ENCODE data around the gene DRAM1. TPM values are rescaled to one million over a fixed set of nuclear protein-coding genes. Genes with fewer than 3 reads are reported as not detected.
A peak's percentile ranks its signal among the peaks of the same experiment; 100 is the strongest.

Gene DRAM1
- total RNA-seq = 1 to 10 TPM; 1.4 to 2.5 TPM

- Mint-ChIP-seq H3K27ac (peak within 1 kb of the TSS; percentile 83), H3K4me3 (peak within 1 kb of the TSS; percentile 75), H3K36me3 (ENCODE audit: low read depth) (peaks cover 5% of the 10 kb centered on the region), H3K27me3 (peaks cover 7% of the 10 kb centered on the region), H3K4me1 (peaks cover 14% of the 10 kb centered on the region), H3K9me3 (no peaks in the 10 kb centered on the region)
- ChIA-PET POLR2A (no interaction called here), CTCF (no interaction called here)
- peak; percentile 74 for DNase-seq
Observed at GRCh38 chr12:101876861-101877805, at the start of gene DRAM1. Gene DRAM1 (plus strand): TSS chr12:101877580. CDS start chr12:101877790, 210 bp downstream.

GRCh38 chr12:101828463-101829196 lies 48.8 kb upstream of the DRAM1 start:
- no peak for DNase-seq
- no peaks in the 10 kb centered on the region for H3K9me3 Mint-ChIP-seq
- ChIA-PET POLR2A (no interaction called here), CTCF (interaction anchor here (0.9 to 5.7 kb wide), 9 partner anchors 9 to 85 kb away, joined by 3 to 61 read pairs (median 18); no protein-coding TSS in a partner anchor)
- peak overlapping the region; percentile 97 for H3K27ac Mint-ChIP-seq
- no peaks in the 10 kb centered on the region for H3K27me3 Mint-ChIP-seq
- peaks cover 4% of the 10 kb centered on the region for H3K36me3 Mint-ChIP-seq (ENCODE audit: low read depth)
- H3K4me1 Mint-ChIP-seq = peaks cover 64% of the 10 kb centered on the region
- H3K4me3 Mint-ChIP-seq = peak overlapping the region; percentile 99

- H3K27ac Mint-ChIP-seq = peak overlapping the region; percentile 97
- H3K9me3 Mint-ChIP-seq = no peaks in the 10 kb centered on the region
- H3K4me3 Mint-ChIP-seq = peak overlapping the region; percentile 99
- ChIA-PET POLR2A (interaction anchor here (1.2 to 1.6 kb wide), 2 partner anchors 50 to 56 kb away, joined by 3 to 5 read pairs; no protein-coding TSS in a partner anchor), CTCF (interaction anchor here (0.6 to 5.7 kb wide), 25 partner anchors 10 to 435 kb away, joined by 3 to 61 read pairs (median 4); no protein-coding TSS in a partner anchor)
- peak; percentile 19 for DNase-seq
- H3K27me3 Mint-ChIP-seq = no peaks in the 10 kb centered on the region
- H3K36me3 Mint-ChIP-seq (ENCODE audit: low read depth) = peaks cover 4% of the 10 kb centered on the region
- H3K4me1 Mint-ChIP-seq = peaks cover 55% of the 10 kb centered on the region
Observed at GRCh38 chr12:101829639-101830366, 47.6 kb upstream of the DRAM1 start.

- ChIA-PET POLR2A (interaction anchor here (1.2 to 1.6 kb wide), 2 partner anchors 51 to 57 kb away, joined by 3 to 5 read pairs; no protein-coding TSS in a partner anchor), CTCF (interaction anchor here (0.6 to 5.7 kb wide), 31 partner anchors 9 to 1598 kb away, joined by 3 to 61 read pairs (median 4); no protein-coding TSS in a partner anchor)
- Mint-ChIP-seq H3K9me3 (no peaks in the 10 kb centered on the region), H3K27me3 (no peaks in the 10 kb centered on the region), H3K4me1 (peaks cover 46% of the 10 kb centered on the region), H3K27ac (peak within 1 kb of the TSS; percentile 97), H3K36me3 (ENCODE audit: low read depth) (peaks cover 4% of the 10 kb centered on the region), H3K4me3 (peak within 1 kb of the TSS; percentile 99)
- peak; percentile 95 for DNase-seq
Observed at GRCh38 chr12:101830367-101831325, 46.7 kb upstream of the DRAM1 start, which contains the start of gene GNPTAB. Gene GNPTAB (minus strand): TSS chr12:101830959. CDS start chr12:101830675, 284 bp downstream.

- ChIA-PET CTCF (interaction anchor here (1.4 to 5.4 kb wide), 5 partner anchors 12 to 77 kb away, joined by 6 to 61 read pairs (median 43); no protein-coding TSS in a partner anchor), POLR2A (no interaction called here)
- Mint-ChIP-seq H3K36me3 (ENCODE audit: low read depth) (peaks cover 4% of the 10 kb centered on the region), H3K9me3 (no peaks in the 10 kb centered on the region), H3K27me3 (no peaks in the 10 kb centered on the region), H3K27ac (no peak overlapping the region), H3K4me3 (no peak overlapping the region), H3K4me1 (peaks cover 36% of the 10 kb centered on the region)
- no peak for DNase-seq
Observed at GRCh38 chr12:101832030-101832429, 45.4 kb upstream of the DRAM1 start.

- peak overlapping the region; percentile 51 for H3K27ac Mint-ChIP-seq
- H3K9me3 Mint-ChIP-seq = no peaks in the 10 kb centered on the region
- POLR2A ChIA-PET = no interaction called here
- H3K4me3 Mint-ChIP-seq = peak overlapping the region; percentile 20
- H3K27me3 Mint-ChIP-seq = peaks cover 4% of the 10 kb centered on the region
- peak; percentile 16 for DNase-seq
- H3K4me1 Mint-ChIP-seq = peaks cover 15% of the 10 kb centered on the region
- CTCF ChIA-PET = interaction anchor here (0.6 to 6.1 kb wide), 10 partner anchors 9 to 116 kb away, joined by 3 to 49 read pairs (median 4); partner anchors contain the start of gene GNPTAB
- no peaks in the 10 kb centered on the region for H3K36me3 Mint-ChIP-seq (ENCODE audit: low read depth)
Observed at GRCh38 chr12:101838628-101839323, 38.6 kb upstream of the DRAM1 start.

- DNase-seq = peak; percentile 81
- Mint-ChIP-seq H3K4me3 (no peak overlapping the region), H3K9me3 (no peaks in the 10 kb centered on the region), H3K27me3 (peaks cover 4% of the 10 kb centered on the region), H3K4me1 (peaks cover 15% of the 10 kb centered on the region), H3K36me3 (ENCODE audit: low read depth) (no peaks in the 10 kb centered on the region), H3K27ac (no peak overlapping the region)
- ChIA-PET CTCF (interaction anchor here (0.6 to 6.1 kb wide), 15 partner anchors 8 to 165 kb away, joined by 3 to 49 read pairs (median 4); partner anchors contain the start of gene GNPTAB), POLR2A (no interaction called here)
Observed at GRCh38 chr12:101839324-101840283, 37.8 kb upstream of the DRAM1 start.

GRCh38 chr12:101841069-101841468 lies 36.3 kb upstream of the DRAM1 start:
- Mint-ChIP-seq H3K9me3 (no peaks in the 10 kb centered on the region), H3K27me3 (peaks cover 4% of the 10 kb centered on the region), H3K4me3 (no peak overlapping the region), H3K27ac (no peak overlapping the region), H3K36me3 (ENCODE audit: low read depth) (no peaks in the 10 kb centered on the region), H3K4me1 (peaks cover 15% of the 10 kb centered on the region)
- no peak for DNase-seq
- CTCF ChIA-PET = interaction anchor here (0.6 to 6.1 kb wide), 5 partner anchors 12 to 68 kb away, joined by 3 to 49 read pairs (median 9); partner anchors contain the start of gene GNPTAB
- POLR2A ChIA-PET = no interaction called here

GRCh38 chr12:101845137-101845711 lies 32.2 kb upstream of the DRAM1 start:
- ChIA-PET CTCF (interaction anchor here (0.6 kb wide), 3 partner anchors 18 to 1568 kb away, joined by 3 to 7 read pairs (median 6); no protein-coding TSS in a partner anchor), POLR2A (no interaction called here)
- peaks cover 4% of the 10 kb centered on the region for H3K27me3 Mint-ChIP-seq
- DNase-seq = no peak
- H3K27ac Mint-ChIP-seq = no peak overlapping the region
- no peaks in the 10 kb centered on the region for H3K9me3 Mint-ChIP-seq
- H3K4me1 Mint-ChIP-seq = no peaks in the 10 kb centered on the region
- H3K4me3 Mint-ChIP-seq = no peak overlapping the region
- no peaks in the 10 kb centered on the region for H3K36me3 Mint-ChIP-seq (ENCODE audit: low read depth)

GRCh38 chr12:101847325-101847724 lies 30.1 kb upstream of the DRAM1 start:
- Mint-ChIP-seq H3K9me3 (no peaks in the 10 kb centered on the region), H3K4me3 (no peak overlapping the region), H3K36me3 (ENCODE audit: low read depth) (no peaks in the 10 kb centered on the region), H3K27ac (no peak overlapping the region), H3K27me3 (no peaks in the 10 kb centered on the region), H3K4me1 (no peaks in the 10 kb centered on the region)
- CTCF ChIA-PET = interaction anchor here (0.6 to 1.6 kb wide), 3 partner anchors 8 to 63 kb away, joined by 3 to 4 read pairs (median 3); partner anchors contain the start of gene GNPTAB
- no peak for DNase-seq
- POLR2A ChIA-PET = no interaction called here

Measured in activated CD4-positive, alpha-beta T cell treated with anti-CD3 and anti-CD28 coated beads, Interleukin-2, amount 10 ng/mL, durations not matched to agents 7 days and 5 days (primary cell).